COLO668 (cell line): ENCODE data around the gene SIGMAR1.
A peak's percentile ranks its signal among the peaks of the same experiment; 100 is the strongest.
"Not testable (repeated sequence)": the region's sequence is repeated elsewhere in the genome, so short reads cannot be mapped to it uniquely, and the experiment has no call there.

Source experiments
- DNase-seq: peaks from one replicate; lab custom pipeline; 2025; ENCODE audit not compliant: unreplicated experiment; lab: John Stamatoyannopoulos, UW

The SIGMAR1 gene

DNA sequence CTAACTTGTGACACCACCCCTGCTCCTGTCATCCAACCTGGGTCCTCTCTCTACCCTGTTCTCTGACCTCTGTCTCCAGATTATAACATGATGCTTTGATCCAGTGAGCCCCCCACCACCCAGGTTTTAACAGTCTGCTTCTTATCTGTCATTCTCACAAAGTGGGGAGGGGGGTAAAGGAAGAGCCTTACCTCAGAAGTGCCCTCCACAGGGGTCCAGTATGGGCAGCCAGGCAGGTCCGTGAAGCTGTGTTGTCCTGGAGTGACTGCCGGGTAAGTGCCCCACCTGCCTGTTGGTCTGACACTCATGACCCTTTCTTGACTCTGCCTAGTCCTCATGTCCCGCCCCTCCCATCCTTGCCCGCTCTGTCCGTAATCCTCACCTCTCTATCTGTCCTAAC is 17.8 kb upstream of the SIGMAR1 start:
- no peak for DNase-seq

DNA sequence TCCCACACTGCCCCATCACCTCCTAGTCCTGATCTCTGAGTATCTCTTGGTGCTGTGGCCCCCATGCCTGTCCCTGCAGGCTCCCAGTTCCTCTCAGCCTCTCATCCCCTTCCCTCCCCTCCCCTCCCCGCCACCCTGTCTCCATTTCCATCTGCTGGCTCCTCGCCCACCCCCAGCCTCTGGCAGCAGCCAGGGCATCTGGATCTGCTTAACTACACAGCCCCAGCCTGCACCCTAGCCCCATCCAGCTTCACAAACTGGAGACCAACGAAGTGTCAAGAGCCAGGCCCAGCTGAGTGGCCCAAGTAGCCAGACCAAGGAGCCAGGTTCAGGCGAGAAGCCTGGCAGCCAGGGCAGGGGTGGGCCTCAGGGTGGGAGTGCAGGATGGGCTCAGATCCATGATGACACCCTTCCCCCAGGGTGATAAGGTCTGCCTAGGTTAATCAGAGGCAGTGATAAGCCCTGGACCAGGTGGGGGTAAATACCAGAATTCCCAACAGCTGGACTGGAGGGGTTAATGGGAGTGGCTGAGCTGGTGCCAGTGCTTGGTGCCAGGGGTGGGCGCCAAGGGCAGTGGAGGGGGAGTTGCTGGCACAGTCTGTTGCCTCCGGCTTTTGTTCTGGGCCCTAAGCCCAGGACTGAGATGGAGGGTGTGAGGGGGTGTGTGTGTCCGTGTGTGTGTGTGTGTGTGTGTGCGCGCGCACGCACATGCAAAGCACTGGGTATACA is 16.9 kb upstream of the SIGMAR1 start:
- no peak for DNase-seq

DNA sequence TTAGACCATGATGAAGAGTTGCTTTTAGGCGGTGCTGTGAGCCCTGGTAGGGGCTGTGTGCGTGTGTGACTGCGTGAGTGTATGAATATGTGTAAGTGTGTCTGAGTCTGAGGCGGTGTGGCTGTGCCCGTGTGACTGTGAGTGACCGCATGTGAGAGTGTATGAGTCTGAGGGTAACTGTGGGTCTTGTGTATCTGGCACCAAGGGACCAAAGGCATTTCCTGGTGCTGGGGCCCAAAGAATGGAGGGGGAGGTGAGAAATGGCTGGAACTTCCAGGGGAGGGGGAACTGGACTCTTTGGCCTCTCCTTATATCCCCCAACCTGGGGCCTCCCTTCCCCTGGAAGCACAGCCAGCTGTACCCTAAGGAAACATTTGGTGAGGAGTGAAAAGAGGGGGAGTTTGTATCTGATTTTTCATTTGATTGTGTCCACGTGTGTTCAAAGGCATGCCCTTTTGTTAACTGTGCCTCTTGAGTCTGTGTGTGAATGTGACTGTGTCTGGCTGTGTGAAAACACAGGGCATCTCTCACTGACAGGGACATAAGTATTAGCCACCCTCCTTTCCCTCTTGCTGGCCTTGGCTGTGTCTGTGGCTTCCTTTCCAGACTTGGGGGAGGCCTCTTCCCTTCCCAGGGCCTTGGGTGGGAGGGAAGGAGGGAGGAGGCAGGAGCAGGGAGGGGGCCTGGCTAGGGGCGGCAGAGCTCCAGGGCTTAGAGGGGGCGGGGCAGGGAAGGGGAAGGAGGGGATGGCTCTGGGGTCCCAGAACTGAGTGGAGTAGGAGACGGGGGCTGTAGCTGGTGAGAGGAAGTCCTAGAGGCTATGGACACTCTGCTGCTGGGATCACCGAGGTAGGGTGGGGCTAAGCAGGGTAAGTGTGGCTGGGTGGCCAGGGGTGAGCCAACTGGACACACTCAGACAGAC is 15.8 kb upstream of the SIGMAR1 start:
- no peak for DNase-seq

DNA sequence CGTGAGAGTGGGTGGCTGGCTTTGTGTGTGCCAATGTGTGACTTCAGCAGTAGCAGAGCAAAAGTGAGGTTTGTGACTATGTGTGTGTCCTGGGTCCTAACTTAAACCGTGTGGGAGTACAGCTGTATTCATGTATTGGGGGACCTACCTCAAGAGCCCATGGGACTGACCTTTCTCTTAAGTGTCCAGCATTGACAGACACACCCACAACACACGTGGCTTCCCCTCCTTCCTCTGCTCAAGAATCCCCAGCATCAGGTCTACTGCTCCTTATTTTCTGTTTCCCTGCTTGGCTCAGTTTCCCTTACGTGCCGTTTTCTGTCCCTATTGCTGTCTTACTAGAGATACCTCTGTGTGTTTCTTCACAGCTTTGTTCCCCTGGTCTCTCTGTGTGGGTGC is 15.0 kb upstream of the SIGMAR1 start:
- no peak for DNase-seq

DNA sequence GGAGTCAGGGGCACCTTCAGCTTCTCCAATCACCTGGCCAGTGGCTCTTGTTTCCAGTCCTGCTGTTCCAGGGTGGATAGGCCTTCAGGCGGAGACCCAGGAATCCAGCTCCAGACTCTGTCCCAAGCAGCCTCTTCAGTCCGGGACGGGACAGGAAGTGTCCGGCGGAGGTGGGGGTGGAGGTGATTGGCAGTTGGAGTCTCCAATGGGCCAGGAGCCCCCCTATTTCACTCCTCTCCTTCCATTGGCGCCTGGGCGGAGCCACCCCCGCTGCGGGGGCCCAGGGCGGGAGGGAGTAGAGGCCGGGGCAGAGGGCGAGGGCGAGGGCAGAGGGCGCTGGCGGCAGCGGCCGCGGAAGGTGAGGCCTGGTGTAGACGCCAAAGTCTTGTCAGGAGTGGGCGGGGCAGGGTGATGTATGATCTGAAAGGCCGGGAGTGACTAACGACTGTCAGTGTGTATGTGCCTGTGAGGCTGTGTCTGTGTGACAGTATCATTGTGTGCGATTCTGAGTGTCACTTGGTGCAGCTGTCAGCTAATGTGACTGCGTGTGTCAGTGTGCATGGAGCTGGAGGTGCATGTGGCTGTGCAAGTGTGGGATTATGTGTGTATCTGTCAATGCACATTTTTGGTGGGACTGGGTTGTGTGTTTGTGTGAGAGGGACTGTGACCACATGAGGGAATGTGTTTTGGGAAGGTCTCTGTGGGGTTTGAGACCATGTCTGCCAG is 14.5 kb upstream of the SIGMAR1 start, which contains the start of gene IL11RA:
TSS of gene IL11RA (plus strand) at position 310 of the 726 bp plus-strand sequence. CDS start 3,033 bp downstream, outside the sequence.
- DNase-seq: peak; percentile 16

DNA sequence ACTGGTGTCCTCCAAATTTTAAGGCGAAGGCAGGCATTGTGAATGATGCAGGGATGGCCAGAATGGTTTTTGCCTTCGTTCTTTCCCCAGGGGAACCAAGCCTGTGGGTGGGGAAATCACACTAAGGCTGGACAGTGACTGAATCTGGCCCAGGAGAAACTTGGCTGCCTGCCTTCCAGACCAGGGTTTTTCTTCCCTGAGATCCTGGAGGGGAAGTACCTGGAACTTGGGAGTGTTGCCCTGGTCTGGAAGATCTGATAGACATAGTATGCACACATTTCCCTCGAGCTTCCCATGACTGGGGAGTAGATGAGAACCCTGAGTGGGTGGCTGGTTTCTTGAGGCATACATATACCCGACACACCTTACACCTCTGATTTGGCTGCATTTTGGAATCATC is 13.7 kb upstream of the SIGMAR1 start:
- DNase-seq: no peak

DNA sequence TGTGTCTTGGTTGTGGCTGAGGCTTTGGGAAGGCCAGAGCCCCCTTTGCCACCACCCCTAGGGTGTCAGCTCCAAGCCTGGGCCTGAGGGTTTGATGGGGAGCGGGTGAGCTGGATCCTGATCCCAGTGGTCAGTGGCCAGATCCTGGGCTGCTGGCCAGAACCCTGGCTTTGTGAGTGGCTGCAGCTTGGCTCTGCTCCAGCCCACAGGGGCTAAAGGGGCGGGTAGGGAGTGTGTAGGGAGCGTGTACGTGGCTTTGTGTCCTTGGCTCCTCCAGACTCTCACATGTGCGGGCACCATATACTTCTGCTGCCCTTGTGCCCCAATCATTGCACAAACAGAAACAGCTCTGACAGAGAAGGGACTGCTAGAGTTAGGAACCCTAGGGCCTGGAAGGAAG is 13.2 kb upstream of the SIGMAR1 start:
- DNase-seq: no peak

DNA sequence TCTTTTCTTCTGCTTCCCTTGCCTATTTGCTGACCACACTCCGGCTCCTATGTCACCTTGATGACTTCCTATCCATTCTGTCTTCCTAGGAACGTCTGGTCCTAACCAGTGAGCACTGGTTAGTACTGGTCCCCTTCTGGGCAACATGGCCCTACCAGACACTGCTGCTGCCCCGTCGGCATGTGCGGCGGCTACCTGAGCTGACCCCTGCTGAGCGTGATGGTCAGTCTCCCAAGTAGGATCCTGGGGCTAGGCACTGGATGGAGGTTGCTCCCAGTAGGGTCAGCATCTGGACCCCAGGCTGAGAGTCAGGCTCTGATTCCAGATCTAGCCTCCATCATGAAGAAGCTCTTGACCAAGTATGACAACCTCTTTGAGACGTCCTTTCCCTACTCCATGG is 11.1 kb upstream of the SIGMAR1 start:
- no peak for DNase-seq

DNA sequence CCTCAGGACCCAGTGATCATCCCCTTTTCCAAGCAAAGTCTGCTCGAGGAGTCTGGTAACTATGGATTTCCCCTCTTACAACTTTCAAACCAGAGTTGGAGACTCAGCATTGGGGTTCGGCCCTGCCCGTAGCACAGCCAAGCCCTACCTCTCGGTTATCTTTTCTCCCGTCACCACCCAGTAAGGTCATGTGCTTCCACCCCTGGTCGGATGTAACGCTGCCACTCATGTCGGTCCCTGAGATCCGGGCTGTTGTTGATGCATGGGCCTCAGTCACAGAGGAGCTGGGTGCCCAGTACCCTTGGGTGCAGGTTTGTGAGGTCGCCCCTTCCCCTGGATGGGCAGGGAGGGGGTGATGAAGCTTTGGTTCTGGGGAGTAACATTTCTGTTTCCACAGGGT is 10.1 kb upstream of the SIGMAR1 start:
- DNase-seq: no peak

DNA sequence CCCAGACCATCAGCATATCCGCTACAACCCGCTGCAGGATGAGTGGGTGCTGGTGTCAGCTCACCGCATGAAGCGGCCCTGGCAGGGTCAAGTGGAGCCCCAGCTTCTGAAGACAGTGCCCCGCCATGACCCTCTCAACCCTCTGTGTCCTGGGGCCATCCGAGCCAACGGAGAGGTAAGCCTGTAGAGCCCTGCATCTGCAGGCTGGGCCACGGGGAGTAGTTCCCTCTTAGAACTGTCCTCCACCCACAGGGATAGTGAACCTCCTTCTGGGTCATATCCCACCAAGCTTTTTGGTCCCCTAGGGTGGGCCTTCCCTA is 9.5 kb upstream of the SIGMAR1 start:
- no peak for DNase-seq

DNA sequence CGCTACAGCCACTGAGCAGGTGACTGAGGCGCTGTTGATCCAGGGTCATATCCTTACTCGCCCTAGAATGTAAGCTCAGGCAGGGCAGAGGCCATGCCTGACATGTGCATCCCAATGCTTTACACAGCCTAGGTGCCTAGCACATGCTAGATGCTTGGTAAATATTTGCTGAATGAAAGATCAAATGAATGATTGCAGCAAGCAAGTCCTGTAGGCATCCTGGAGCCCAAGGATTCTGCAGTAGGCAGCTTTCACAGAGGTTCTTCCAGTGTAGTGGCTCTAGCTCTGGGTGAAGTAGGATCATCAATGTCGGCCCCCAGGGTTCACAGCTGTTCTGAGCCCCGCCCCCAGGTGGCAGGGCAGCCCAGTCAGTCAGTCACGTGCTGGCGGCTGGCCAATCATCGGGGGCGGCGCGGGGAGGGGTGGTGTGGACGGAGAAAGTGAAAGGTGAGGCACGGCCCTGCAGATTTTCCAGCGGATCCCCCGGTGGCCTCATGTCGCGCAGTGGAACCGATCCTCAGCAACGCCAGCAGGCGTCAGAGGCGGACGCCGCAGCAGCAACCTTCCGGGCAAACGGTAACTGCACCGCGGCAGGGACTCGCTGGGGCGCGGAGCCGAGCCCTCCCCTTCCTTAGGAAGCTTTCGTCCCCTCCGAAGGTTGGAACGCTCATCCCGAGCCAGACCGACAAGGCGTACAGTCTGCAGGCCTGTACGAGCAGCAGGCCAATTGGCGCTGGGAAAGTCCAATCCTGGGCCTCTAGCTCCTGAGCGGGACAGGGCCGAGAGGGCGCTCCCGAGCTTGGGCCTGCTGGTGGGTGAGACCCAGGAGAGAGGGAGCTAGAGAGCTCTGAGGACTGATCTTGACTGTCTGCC is 8.9 kb upstream of the SIGMAR1 start, which contains the start of gene GALT:
TSS of gene GALT (plus strand) at position 465 of the 873 bp plus-strand sequence. CDS start at position 495, 30 bp downstream.
- DNase-seq: peak; percentile 95

DNA sequence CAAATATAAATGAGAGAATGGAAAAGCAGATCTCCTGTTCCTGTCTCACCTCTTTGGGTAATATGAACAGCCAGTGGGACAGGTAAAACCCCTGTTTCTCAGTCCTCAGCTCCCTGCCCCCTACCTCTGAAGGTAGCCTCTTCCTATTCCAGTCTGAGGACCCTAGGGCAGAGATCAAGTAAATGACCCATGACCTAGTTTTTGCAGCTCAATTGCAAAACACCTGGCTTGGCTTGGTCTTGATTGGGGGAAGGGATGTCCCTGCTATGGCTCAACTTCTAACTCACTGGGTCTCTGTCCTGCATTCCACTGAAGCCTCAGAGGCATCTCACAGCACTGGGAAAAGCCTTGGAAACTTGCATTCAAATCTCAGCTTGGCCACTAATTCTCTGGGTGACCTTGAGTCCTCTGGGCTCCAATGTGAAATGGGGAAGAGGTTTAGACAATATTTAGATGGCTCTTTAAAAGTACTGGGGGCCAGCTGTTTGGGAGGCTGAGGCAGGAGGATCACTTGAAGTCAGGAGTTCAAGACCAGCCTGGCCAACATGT is 7.3 kb upstream of the SIGMAR1 start:
- DNase-seq: no peak

DNA sequence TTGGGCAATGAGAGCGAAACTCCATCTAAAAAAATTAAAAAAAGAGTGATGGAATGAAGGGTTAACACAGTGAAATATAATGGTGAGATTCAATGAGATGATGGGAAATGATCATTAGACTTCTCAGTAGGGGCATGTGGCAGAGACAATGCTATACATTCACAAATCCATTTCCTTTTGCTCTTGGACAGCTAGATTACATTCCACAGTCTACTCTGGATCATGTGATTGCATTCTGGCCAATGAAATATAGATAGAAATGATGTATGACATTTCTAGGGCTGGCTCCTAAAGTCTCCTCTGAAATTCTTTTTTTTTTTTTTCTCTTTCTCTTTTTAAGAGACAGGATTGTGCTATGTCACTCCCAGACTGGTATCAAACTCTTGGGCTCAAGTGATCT is 5.1 kb upstream of the SIGMAR1 start:
- no peak for DNase-seq

DNA sequence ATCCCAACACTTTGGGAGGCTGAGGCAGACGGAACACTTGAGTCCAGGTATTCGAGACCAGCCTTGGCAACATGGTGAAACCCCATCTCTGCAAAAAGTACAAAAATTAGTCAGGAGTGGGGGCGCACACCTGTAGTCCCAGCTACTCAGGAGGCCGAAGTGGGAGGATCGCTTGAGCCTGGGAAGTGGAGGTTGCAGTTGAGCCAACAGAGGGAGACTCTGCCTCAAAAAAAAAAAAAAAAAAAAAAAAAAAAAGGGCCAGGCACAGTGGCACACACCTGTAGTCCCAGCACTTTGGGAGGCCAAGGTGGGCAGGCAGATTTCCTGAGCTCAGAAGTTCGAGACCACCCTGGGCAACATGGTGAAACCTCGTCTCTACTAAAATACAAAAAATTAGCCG is 1.7 kb upstream of the SIGMAR1 start:
- DNase-seq: not testable (repeated sequence)

DNA sequence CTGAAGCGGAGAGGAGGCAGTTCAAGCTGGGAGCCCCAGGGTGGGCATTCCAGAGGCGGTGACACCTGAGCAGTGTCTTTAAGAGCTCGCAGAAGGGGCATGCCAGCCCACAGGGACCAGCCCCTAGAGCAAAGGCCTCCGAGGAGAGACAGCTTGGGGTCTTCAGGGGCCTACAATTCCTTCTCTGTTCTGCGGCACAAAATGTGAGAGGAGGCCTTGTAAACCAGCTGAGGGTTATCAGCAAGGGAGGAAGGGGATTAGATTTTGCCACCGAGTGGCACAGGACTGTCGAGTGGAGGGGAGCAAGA is 505 bp upstream of the SIGMAR1 start:
- no peak for DNase-seq

DNA sequence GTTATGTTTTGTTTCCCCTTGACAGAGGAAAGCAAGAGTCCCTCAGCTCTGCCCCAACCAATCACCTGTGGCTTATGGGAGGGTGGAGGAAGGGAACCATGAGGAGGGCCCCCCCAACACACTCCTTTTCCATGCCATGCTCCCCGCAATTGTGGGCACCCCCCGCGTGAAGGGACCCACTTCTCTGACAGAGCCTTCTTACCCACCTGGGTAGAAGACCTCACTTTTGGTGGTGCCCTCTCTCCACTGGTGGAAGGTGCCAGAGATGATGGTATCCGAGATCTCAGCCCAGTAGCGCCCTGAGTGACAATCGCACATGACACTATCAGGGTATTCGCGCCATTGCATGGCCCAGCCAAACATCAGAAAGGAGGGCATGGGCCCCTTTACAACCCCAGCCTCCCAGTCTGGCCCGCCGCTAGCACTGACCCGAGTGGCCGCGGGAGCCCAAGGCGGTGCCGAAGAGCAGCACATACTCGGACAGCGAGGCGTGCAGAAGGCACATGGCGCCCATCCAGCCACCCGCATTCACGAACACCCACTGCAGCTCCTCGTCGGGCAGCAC is 714 bp downstream of the SIGMAR1 start:
- DNase-seq: peak; percentile 26

DNA sequence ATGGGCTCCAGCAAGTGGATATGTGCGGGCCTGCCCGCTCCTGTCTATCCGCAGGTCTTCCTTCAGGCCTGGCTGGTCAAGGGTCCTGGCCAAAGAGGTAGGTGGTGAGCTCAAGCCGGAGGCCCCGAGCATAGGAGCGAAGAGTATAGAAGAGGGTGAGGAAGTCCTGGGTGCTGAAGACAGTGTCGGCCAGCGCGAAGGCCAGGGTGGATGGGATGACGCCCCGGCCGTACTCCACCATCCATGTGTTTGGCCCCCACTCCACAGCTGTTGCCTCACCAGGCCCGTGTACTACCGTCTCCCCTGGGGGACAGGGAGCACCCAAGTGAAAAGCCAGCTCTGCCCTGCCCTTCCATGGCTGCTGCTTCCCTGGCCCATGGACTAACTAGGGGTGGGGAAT is 2.0 kb downstream of the SIGMAR1 start:
- no peak for DNase-seq

DNA sequence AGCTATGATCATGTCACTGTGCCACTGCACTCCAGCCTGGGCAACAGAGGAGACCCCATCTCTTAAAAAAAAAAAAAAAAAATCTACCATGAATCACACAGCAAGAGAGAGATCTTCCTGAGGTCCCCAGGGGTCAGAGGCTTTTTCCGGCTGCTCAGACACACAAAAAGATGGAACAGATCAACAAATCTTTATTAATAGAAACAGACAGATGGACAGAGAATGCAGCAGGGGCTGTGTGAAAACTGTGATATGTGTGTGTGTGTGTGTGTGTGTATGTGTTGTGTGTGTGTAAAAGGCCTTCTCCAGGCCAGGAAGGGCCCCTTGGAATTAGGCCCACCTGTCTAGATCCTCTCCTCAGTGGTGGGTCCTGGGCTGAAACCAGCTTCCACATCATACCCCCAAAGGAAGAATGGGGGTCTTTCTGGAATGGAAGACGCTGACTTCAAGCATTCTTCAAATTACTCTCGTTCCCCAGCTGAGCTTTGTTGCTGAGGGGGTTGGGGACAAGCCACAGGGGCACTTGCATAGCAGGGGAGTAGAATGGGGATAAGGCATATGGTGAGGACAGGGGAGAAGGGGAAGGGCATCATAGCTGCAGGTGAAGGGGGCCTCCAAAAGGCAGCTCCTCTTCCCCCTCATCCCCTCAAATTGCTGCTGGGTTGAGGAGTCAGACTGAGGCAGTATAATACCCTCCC is 2.9 kb downstream of the SIGMAR1 start:
- DNase-seq: no peak

DNA sequence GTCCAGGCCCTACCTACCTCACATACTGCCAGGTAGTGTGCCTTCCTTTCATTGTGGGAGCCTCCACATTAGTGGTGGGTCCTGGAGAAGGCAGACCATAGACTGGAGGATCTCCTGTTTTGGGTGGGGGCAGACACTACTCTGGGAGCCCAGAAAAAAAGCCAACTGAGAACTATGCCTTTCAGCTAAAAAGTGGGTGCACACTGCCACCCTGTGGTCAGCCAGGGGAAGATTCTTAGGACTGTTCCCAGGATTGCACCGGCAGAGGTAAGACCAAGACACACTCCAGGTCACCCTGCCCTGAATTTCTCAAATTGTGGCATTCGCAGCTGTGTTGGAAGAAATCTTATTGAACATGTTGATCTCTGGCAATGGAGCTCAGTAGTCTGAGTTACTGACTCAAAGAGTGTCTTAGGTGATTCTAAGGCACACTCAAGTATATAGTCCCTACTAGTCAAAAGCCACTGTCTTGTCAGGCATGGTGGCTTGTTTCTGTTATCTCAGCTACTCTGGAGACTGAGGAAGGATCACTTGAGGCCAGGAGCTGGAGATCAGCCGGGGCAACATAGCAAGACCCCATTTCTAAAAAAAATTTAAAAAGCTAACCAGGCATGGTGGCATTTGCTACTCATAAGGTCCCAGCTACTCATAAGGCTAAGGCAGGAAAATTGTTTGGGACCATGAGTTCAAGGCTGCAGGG is 3.6 kb downstream of the SIGMAR1 start:
- peak; percentile 49 for DNase-seq
